Esophagus squamous epithelium (tissue), 4 donors: ENCODE results near the gene TSC22D1.

Source experiments
- CTCF ChIP-seq, 6 experiments: fragments of 450-650 bp in 4 of 6; fragments of 200-600 bp in 2 of 6; sonication (generic) in 2 of 6; IDR thresholded peaks; one replicate each; pipeline ENCODE4 v1.5.1; 2016 to 2019; ENCODE audit warnings: antibody characterized with exemption in 6 of 6, mild to moderate bottlenecking in 4 of 6, moderate library complexity in 4 of 6
- POLR2A ChIP-seq, 4 donors: fragments of 450-650 bp; IDR thresholded peaks; one replicate each; pipeline ENCODE4 v1.6.1; 2017; ENCODE audit warnings: antibody characterized with exemption in 4 of 4, mild to moderate bottlenecking in 4 of 4, moderate library complexity in 3 of 4

GRCh38 chr13:44540761-44541434, 35.2 kb downstream of the TSC22D1 start:
- TF ChIP-seq CTCF (IDR thresholded peaks at IDR 0.05) (no peak), POLR2A (IDR thresholded peaks at IDR 0.05) (no peak)
